ENCODE data around the gene H6PD.

H6PD gene

DNA sequence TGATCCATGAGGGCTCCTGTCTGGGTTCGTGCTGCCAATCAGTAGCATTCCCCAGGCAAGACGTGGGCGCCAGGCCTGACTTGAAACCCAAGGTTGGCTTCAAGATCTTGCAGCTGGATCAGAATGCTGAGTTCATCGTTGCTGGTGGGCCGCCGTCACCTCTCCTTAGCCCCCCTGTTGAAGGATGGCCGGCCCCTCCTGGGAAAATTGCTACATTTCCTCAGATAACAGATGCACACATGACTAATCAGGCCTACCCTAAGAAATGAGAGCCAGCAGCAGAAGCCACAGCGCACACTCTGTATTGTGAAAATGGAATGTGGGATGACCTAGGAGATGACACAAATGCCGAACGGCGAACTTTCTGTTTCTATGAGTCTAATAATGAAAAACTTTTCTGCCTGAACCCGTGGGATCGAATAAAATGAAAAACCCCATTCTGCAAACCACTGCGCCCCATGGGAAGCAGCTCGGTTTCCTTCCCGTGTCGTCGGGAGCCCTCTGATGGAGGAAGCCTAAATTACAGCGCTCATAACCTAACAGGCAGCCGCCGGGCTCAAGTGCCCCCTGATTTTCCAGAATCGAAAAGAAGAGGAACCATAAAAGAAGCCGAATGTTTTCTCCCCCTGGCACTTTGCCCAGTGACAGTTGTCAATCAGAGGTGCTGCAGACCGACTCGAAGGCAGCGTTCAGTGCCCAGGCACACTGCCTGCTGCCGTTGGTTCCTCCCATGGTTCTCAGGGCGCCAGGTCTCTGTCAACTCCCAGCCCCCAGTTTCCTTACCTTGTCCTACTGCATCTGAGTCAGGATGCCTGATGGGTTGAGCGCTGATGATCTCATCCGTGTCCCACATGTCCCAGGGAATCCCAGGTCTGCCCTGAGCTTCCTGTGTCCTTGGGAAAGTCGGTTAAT, 38.2 kb upstream of the H6PD start:
- no peak overlapping the region for H3K4me3 ChIP-seq (ENCODE audit: low read depth in 1 of 2, low read length in 2 of 2)
- H3K27me3 ChIP-seq (ENCODE audit: control insufficient read depth in 1 of 2, insufficient read depth in 2 of 2, low read length in 2 of 2): peaks cover 36 to 43% of the 10 kb centered on the region in 2 donors
- peaks cover 3 to 13% of the 10 kb centered on the region in 2 donors for H3K4me1 ChIP-seq (ENCODE audit: control insufficient read depth in 1 of 2, insufficient read depth in 2 of 2, low read length in 2 of 2)
- H3K36me3 ChIP-seq (ENCODE audit: control insufficient read depth in 1 of 2, insufficient read depth in 2 of 2, low read length in 2 of 2): no peaks in the 10 kb centered on the region
- no peak overlapping the region for H3K27ac ChIP-seq (ENCODE audit: low read depth, low read length)
- H3K9me3 ChIP-seq (ENCODE audit: control insufficient read depth in 1 of 2, low read length in 2 of 2): no peaks in the 10 kb centered on the region
- no peak overlapping the region for H3K9ac ChIP-seq (ENCODE audit: low read depth in 1 of 2, low read length in 2 of 2)

DNA sequence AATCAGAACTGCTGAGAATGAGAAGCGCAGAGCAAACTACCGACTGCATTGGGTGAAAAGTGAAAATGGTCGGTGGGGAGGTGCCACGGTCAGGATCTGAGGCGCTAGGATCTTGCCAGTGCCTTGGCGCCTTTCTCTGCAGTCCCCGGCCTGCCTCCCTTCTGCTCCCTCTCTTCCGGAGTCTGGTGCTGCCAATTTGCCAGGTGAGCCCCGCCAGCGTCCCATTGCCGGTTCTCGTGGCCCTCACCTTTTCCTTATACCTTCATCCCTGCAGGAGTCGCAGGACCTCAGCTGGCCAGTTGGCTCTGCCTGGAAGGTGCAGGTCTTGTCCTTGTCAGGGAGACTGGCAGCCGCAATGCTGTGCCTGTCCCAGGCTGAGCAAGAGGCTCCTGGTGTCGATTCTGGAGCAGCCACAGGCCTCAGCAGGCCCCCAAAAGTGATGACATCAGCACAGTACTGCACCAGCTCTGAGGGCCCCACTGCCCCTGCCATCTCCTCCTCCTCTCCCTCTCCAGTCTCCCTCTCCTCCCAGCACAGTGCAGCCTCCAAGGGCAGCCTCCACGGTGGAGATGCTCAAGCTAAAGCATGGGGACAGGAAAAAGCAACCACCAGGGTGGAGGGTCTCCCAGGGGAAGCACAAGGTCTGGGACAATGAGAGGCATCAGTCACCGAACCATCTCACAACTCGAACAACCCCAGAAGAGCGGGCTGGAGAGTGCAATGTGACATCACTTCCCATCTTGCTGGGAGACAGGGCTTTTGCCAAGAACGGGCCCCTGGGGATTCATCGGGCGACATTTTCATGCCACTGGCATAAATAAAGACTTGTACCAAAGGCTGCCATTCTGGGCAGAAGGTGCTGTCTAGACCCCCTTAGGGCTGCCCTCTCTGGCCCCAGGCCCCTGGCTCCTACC, 37.1 kb upstream of the H6PD start:
- Histone ChIP-seq H3K9ac (ENCODE audit: low read depth in 1 of 2, low read length in 2 of 2) (no peak overlapping the region), H3K4me1 (ENCODE audit: control insufficient read depth in 1 of 2, insufficient read depth in 2 of 2, low read length in 2 of 2) (peaks cover 7 to 18% of the 10 kb centered on the region in 2 donors), H3K4me3 (ENCODE audit: low read depth in 1 of 2, low read length in 2 of 2) (no peak overlapping the region), H3K9me3 (ENCODE audit: control insufficient read depth in 1 of 2, low read length in 2 of 2) (no peaks in the 10 kb centered on the region), H3K27ac (ENCODE audit: low read depth, low read length) (no peak overlapping the region), H3K36me3 (ENCODE audit: control insufficient read depth in 1 of 2, insufficient read depth in 2 of 2, low read length in 2 of 2) (no peaks in the 10 kb centered on the region), H3K27me3 (ENCODE audit: control insufficient read depth in 1 of 2, insufficient read depth in 2 of 2, low read length in 2 of 2) (peaks cover 47 to 52% of the 10 kb centered on the region in 2 donors)

DNA sequence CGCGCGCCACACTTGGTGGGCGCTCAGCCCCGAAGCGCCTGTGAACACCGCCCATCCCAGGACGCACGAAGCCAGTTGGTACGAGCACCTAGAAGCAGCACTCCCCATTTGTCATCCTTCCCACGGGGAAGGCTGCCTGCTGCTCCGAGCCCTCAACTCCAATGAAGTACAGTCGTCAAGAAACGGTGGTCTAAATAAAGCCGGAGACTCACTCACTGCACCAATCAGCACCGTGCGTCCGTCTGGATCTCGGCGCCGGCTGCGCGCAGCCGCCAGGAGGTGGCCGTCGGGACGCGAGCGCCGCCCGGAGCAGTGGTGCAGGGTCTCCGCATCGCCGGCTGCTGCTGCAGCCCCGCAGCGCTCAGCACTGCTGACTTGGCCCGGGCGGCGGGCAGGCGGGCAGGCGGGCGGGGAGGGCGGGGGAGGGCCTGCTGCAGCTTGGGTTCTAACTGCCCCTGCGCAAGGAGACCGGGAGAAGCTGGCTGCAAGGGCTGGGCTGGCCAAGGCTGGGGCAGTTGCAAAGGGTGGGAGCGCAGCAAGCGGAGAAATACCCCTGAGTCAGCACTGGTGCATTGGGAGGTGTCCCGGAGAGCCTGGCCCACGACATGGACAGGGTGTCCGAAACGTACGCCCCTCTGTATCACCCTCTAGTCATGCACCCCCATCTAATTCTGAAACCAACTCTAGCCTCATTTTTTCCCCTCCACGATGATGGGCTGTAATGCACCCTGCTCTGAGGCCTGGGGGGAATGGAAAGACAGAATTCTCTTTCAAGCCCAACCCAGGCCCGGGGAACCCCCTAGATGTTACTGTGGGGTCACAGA, 35.8 kb upstream of the H6PD start:
- no peaks in the 10 kb centered on the region for H3K9me3 ChIP-seq (ENCODE audit: control insufficient read depth in 1 of 2, low read length in 2 of 2)
- H3K27me3 ChIP-seq (ENCODE audit: control insufficient read depth in 1 of 2, insufficient read depth in 2 of 2, low read length in 2 of 2): peaks cover 60 to 65% of the 10 kb centered on the region in 2 donors
- no peak overlapping the region for H3K9ac ChIP-seq (ENCODE audit: low read depth in 1 of 2, low read length in 2 of 2)
- H3K4me1 ChIP-seq (ENCODE audit: control insufficient read depth in 1 of 2, insufficient read depth in 2 of 2, low read length in 2 of 2): peaks cover 12 to 22% of the 10 kb centered on the region in 2 donors
- peak overlapping the region in 1 of 2 donors; percentile 16 for H3K4me3 ChIP-seq (ENCODE audit: low read depth in 1 of 2, low read length in 2 of 2)
- no peaks in the 10 kb centered on the region for H3K36me3 ChIP-seq (ENCODE audit: control insufficient read depth in 1 of 2, insufficient read depth in 2 of 2, low read length in 2 of 2)
- no peak overlapping the region for H3K27ac ChIP-seq (ENCODE audit: low read depth, low read length)

DNA sequence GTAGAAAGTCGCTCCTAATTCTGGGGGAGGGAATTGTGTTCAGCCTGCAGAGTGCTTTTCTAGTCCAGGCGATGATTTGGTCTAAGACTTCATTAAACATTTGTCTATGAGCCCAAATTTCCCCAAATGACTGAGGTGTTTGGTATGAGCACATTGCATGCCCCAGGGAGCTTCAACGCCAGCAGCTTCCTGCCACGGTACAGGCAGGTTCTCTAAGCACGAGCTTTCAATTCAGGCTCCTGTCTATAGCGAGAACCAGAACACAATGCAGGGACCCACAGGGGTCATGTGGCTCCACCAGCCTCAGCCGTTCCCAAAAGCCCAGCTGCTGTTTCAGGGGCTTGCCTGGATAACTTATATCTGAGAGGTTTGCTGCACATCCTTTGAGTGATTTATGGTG, 34.1 kb upstream of the H6PD start:
- peaks cover 18 to 29% of the 10 kb centered on the region in 2 donors for H3K4me1 ChIP-seq (ENCODE audit: control insufficient read depth in 1 of 2, insufficient read depth in 2 of 2, low read length in 2 of 2)

DNA sequence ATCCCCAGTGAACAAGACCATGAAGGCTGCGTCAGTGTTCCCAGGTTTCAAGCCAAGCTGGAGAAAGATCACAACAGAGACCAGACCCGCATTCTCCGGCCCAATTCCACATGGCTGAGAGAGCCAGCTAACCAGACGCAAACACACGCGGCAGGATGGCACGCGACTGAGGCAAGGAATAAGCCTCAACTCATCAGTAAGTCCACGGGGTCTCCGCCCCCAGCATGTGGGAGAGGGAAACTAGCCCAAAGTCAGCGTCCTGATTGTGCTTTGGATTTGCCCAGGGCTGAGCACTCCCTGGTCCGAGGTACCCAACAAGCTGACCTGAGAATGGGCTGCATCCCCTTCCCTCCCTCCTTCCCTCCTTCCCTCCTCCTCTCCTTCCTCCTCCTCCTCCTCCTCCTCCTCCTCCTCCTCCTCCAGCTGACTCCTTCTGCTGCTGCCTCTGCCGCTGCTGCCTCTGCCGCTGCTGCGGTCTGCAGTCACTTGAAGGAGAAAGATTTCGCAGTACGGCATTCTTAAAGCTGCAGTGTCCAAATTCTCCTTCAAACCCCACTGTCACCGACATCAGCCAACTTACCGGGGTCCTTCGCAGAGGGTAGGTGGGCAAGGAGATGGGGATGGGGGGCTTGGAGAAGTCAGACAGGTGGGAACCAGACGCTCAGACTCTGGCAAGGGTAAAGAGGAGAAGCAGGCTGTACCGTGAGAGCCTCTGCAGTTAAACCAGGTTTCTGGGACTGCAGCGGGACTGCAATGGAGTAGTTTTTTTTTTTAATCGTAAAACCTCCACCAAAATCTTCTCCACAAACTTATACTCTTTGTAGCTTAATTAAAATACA, 33.0 kb upstream of the H6PD start:
- no peaks in the 10 kb centered on the region for H3K9me3 ChIP-seq (ENCODE audit: control insufficient read depth in 1 of 2, low read length in 2 of 2)
- no peak overlapping the region for H3K9ac ChIP-seq (ENCODE audit: low read depth in 1 of 2, low read length in 2 of 2)
- no peaks in the 10 kb centered on the region for H3K36me3 ChIP-seq (ENCODE audit: control insufficient read depth in 1 of 2, insufficient read depth in 2 of 2, low read length in 2 of 2)
- no peak overlapping the region for H3K27ac ChIP-seq (ENCODE audit: low read depth, low read length)
- peaks cover 63 to 73% of the 10 kb centered on the region in 2 donors for H3K27me3 ChIP-seq (ENCODE audit: control insufficient read depth in 1 of 2, insufficient read depth in 2 of 2, low read length in 2 of 2)
- peaks cover 18 to 23% of the 10 kb centered on the region in 2 donors for H3K4me1 ChIP-seq (ENCODE audit: control insufficient read depth in 1 of 2, insufficient read depth in 2 of 2, low read length in 2 of 2)
- H3K4me3 ChIP-seq (ENCODE audit: low read depth in 1 of 2, low read length in 2 of 2): peak overlapping the region; percentile 45 to 53

More for the DNA sequence above, 34.1 kb upstream of the H6PD start:
- no peaks in the 10 kb centered on the region for H3K36me3 ChIP-seq (ENCODE audit: control insufficient read depth in 1 of 2, insufficient read depth in 2 of 2, low read length in 2 of 2)
- H3K9me3 ChIP-seq (ENCODE audit: control insufficient read depth in 1 of 2, low read length in 2 of 2): no peaks in the 10 kb centered on the region
- no peak overlapping the region for H3K27ac ChIP-seq (ENCODE audit: low read depth, low read length)
- H3K4me3 ChIP-seq (ENCODE audit: low read depth in 1 of 2, low read length in 2 of 2): no peak overlapping the region
- H3K9ac ChIP-seq (ENCODE audit: low read depth in 1 of 2, low read length in 2 of 2): no peak overlapping the region
- H3K27me3 ChIP-seq (ENCODE audit: control insufficient read depth in 1 of 2, insufficient read depth in 2 of 2, low read length in 2 of 2): peaks cover 63 to 68% of the 10 kb centered on the region in 2 donors

DNA sequence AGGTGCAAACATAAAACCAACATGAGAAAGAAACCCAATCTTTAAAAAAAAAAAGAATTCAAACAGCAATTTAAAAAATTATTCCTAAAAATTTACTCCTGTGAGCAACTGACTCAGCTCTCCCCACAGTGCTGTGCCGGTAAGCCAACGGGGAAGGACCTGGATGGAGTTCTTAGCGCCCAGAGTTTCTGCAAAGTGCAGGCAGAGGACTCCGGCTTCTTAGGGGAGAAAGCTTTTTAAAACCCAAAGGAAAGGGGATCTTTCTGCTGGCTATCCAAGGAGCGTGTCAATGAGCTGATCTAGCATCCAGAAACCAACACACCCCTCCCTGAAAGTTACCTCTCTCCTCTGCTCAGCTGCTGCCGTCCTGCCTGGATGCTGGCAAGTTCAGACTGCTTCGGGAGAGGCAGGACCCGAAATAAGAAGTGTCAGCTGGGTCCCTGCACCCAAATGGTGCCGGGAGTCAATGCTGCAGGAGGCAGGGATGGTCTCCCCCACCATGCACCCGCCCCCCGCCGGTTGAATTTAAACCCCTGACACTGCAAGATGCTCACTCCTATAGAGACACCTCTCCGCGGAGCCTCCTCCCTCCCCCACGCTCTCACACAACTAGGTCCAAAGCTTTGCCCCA, 32.2 kb upstream of the H6PD start:
- Histone ChIP-seq H3K9me3 (ENCODE audit: control insufficient read depth in 1 of 2, low read length in 2 of 2) (no peaks in the 10 kb centered on the region), H3K9ac (ENCODE audit: low read depth in 1 of 2, low read length in 2 of 2) (no peak overlapping the region), H3K4me1 (ENCODE audit: control insufficient read depth in 1 of 2, insufficient read depth in 2 of 2, low read length in 2 of 2) (peaks cover 18 to 20% of the 10 kb centered on the region in 2 donors), H3K4me3 (ENCODE audit: low read depth in 1 of 2, low read length in 2 of 2) (no peak overlapping the region), H3K27me3 (ENCODE audit: control insufficient read depth in 1 of 2, insufficient read depth in 2 of 2, low read length in 2 of 2) (peaks cover 63 to 68% of the 10 kb centered on the region in 2 donors), H3K27ac (ENCODE audit: low read depth, low read length) (no peak overlapping the region), H3K36me3 (ENCODE audit: control insufficient read depth in 1 of 2, insufficient read depth in 2 of 2, low read length in 2 of 2) (no peaks in the 10 kb centered on the region)

DNA sequence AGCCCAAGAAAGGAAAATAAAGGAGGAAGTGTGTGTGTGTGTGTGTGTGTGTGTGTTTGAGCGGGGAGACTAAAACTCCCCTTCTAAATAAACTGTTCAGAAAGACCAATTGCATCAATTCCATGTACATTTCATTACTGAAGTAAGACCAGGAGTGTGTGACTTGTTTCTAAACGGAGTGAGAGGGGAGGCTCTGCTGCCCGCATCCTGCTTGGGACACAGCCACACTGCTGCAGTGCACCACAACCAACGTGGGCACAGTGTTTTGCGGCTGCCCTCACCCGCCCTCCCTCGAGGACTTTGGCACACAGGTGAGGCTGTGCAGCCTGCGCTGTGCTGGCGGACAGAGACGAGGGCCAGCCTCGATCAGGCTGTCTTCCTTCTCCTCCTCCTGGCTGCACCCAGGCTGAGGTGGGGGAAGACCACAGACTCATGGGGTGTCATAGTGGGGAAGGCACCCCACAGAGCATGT, 31.0 kb upstream of the H6PD start:
- Histone ChIP-seq H3K36me3 (ENCODE audit: control insufficient read depth in 1 of 2, insufficient read depth in 2 of 2, low read length in 2 of 2) (no peaks in the 10 kb centered on the region), H3K4me3 (ENCODE audit: low read depth in 1 of 2, low read length in 2 of 2) (peak overlapping the region in 1 of 2 donors; percentile 4), H3K9me3 (ENCODE audit: control insufficient read depth in 1 of 2, low read length in 2 of 2) (no peaks in the 10 kb centered on the region), H3K27ac (ENCODE audit: low read depth, low read length) (no peak overlapping the region), H3K27me3 (ENCODE audit: control insufficient read depth in 1 of 2, insufficient read depth in 2 of 2, low read length in 2 of 2) (peaks cover 52 to 56% of the 10 kb centered on the region in 2 donors), H3K4me1 (ENCODE audit: control insufficient read depth in 1 of 2, insufficient read depth in 2 of 2, low read length in 2 of 2) (peaks cover 15 to 20% of the 10 kb centered on the region in 2 donors), H3K9ac (ENCODE audit: low read depth in 1 of 2, low read length in 2 of 2) (no peak overlapping the region)

DNA sequence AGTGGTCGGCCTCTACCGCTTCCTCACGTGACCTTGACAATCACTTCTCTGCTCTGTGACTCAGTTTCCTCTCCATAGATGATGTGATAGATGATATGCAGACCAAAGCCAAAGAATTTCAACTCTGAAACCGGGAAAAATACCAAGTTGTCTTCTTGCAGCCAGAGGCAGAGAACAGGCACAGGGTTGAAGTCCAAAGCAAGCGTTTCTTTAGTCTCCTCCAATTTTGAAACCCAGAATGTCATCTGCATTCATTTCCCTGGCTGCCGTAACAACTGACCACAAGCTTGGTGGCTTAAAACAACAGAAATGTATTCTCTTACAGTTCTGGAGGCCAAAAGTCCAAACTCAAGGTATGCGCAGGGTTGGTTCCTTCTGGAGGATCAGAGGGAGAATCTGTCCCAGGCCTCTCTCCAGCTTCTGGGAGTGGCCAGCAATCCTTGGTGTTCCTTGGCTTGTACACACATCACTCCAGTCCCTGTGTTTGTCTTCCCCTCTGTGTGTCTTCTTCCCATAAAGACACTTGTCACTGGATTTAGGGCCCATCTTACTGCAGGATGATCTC, 30.3 kb upstream of the H6PD start:
- Histone ChIP-seq H3K4me1 (ENCODE audit: control insufficient read depth in 1 of 2, insufficient read depth in 2 of 2, low read length in 2 of 2) (peaks cover 14 to 20% of the 10 kb centered on the region in 2 donors), H3K27me3 (ENCODE audit: control insufficient read depth in 1 of 2, insufficient read depth in 2 of 2, low read length in 2 of 2) (peaks cover 49 to 52% of the 10 kb centered on the region in 2 donors), H3K9me3 (ENCODE audit: control insufficient read depth in 1 of 2, low read length in 2 of 2) (no peaks in the 10 kb centered on the region), H3K9ac (ENCODE audit: low read depth in 1 of 2, low read length in 2 of 2) (no peak overlapping the region), H3K36me3 (ENCODE audit: control insufficient read depth in 1 of 2, insufficient read depth in 2 of 2, low read length in 2 of 2) (no peaks in the 10 kb centered on the region), H3K4me3 (ENCODE audit: low read depth in 1 of 2, low read length in 2 of 2) (peak overlapping the region in 1 of 2 donors; percentile 4), H3K27ac (ENCODE audit: low read depth, low read length) (no peak overlapping the region)
